ENCODE data around the gene MDFI. TPM values are rescaled to one million over a fixed set of nuclear protein-coding genes. Genes with fewer than 3 reads are reported as not detected.

MDFI gene
- total RNA-seq, 4 donors from 2014 or later: 0.26 to 1.1 TPM; not detected in 2

DNA sequence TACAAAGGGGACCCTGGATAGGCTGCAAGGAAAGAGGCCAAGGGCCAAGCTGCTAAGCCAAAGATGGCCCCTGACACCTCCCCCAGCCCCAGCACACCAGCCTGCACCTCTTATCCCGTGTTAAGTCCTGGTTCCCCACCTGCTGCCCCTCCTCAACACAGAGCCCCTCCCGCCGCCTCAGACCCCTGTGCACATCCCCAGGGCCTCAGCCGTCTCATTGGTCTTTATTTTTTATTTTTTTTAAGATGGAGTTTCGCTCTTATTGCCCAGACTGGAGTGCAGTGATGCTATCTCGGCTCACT is 37.1 kb upstream of the MDFI start:
- TF ChIP-seq, protein P1, sequence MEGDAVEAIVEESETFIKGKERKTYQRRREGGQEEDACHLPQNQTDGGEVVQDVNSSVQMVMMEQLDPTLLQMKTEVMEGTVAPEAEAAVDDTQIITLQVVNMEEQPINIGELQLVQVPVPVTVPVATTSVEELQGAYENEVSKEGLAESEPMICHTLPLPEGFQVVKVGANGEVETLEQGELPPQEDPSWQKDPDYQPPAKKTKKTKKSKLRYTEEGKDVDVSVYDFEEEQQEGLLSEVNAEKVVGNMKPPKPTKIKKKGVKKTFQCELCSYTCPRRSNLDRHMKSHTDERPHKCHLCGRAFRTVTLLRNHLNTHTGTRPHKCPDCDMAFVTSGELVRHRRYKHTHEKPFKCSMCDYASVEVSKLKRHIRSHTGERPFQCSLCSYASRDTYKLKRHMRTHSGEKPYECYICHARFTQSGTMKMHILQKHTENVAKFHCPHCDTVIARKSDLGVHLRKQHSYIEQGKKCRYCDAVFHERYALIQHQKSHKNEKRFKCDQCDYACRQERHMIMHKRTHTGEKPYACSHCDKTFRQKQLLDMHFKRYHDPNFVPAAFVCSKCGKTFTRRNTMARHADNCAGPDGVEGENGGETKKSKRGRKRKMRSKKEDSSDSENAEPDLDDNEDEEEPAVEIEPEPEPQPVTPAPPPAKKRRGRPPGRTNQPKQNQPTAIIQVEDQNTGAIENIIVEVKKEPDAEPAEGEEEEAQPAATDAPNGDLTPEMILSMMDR (IDR thresholded peaks at IDR 0.05 in 4 of 5, conservative IDR thresholded peaks at IDR 0.05 in 1 of 5): no peak
- no peak for TF ChIP-seq POLR2A (IDR thresholded peaks at IDR 0.05)
- intact Hi-C loops (cut with DNase I; ENCODE audit: low total_unique reads) (loop anchor here (5.0 kb wide), 1 partner anchor 176 kb away; the partner anchor contains the start of gene FRS3), in situ Hi-C loops (cut with MboI; ENCODE audit: low sequenced_read_pairs in 4 of 4) (loop anchor here (5.0 to 25.0 kb wide), 4 partner anchors 74 to 174 kb away; partner anchors contain the start of gene FRS3 (in 1 of the 4))
- H3K27me3 ChIP-seq: no peaks in the 10 kb centered on the region
- ATAC-seq: no peak
- peaks cover 0 to 13% of the 10 kb centered on the region in 2 donors for H3K36me3 ChIP-seq
- peaks cover 0 to 8% of the 10 kb centered on the region in 2 donors for H3K4me1 ChIP-seq
- H3K9me3 ChIP-seq: no peaks in the 10 kb centered on the region
- DNase-seq: no peak
- no peak overlapping the region for H3K4me3 ChIP-seq
- H3K27ac ChIP-seq: no peak overlapping the region

DNA sequence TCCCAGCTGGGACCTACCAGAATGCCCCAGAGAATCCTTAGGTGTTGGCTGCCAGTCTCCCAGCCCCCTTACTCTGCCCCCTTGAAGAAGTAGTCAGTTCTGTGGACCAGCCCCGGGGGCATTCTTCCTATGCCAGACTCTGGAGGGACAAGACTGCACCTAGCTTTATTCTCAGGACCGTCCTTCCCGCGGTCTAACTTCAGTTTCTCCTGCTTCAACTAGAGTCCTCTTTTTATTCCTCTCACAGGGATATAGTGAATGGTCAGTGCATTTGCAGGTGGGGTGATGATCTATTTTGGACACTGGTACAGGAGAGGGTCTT is 35.9 kb upstream of the MDFI start:
- DNase-seq (no peak), ATAC-seq (no peak)
- Histone ChIP-seq H3K4me3 (no peak overlapping the region), H3K27ac (no peak overlapping the region), H3K27me3 (no peaks in the 10 kb centered on the region), H3K36me3 (peaks cover 0 to 6% of the 10 kb centered on the region in 2 donors), H3K4me1 (peaks cover 0 to 8% of the 10 kb centered on the region in 2 donors), H3K9me3 (no peaks in the 10 kb centered on the region)
- in situ Hi-C loops (cut with MboI; ENCODE audit: low sequenced_read_pairs in 4 of 4) (loop anchor here (5.0 to 25.0 kb wide), 4 partner anchors 72 to 172 kb away; partner anchors contain the start of gene FRS3 (in 1 of the 4)), intact Hi-C loops (cut with DNase I; ENCODE audit: low total_unique reads) (loop anchor here (5.0 kb wide), 1 partner anchor 175 kb away; the partner anchor contains the start of gene FRS3)
- TF ChIP-seq, protein P1 (IDR thresholded peaks at IDR 0.05 in 4 of 5, conservative IDR thresholded peaks at IDR 0.05 in 1 of 5): no peak
- no peak for TF ChIP-seq POLR2A (IDR thresholded peaks at IDR 0.05)

DNA sequence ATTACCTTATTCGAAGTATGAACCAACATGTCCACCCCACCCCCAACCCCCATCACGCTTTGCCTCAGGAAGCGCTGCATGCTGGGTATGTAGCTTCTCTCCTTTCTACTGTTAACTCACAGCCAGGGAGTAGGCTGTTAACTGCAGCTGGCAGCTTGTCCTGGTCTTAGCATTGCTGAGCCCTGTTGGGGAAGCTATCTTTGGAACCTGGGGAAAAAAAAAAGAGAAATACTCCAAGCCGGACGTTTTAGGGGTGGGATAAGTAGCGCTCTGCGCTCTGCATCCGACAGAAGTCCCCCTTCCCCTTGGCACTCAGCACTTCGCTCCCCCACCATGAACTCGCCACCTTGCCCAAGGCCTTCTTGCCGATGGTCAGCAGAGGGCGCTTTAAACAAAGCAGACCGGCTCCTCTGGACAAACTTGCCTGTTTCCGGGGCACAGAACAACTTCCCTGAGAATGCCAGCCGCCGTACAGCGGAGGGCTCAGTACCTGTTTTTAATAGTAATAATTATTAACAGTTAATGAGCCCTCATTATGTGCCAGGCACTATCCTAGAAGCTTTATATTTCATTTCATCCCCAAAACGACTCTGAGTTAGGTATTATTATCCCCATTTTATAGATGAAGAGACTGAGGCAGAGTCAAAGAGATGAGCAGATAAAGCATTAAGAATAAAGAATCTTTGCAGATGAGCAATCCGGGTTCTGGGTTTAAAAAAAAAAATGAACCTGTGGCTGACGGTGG is 35.2 kb upstream of the MDFI start:
- DNase-seq: peak; percentile 57 to 69
- H3K9me3 ChIP-seq: no peaks in the 10 kb centered on the region
- H3K4me3 ChIP-seq: peak overlapping the region in 1 of 4 donors; percentile 8
- intact Hi-C loops (cut with DNase I; ENCODE audit: low total_unique reads) (loop anchor here (1.0 to 5.0 kb wide), 2 partner anchors 79 to 174 kb away; partner anchors contain the start of gene FRS3), in situ Hi-C loops (cut with MboI; ENCODE audit: low sequenced_read_pairs in 4 of 4) (loop anchor here (5.0 to 25.0 kb wide), 4 partner anchors 72 to 172 kb away; partner anchors contain the start of gene FRS3 (in 1 of the 4))
- ATAC-seq: peak; percentile 90 to 91
- peaks cover 0 to 8% of the 10 kb centered on the region in 2 donors for H3K4me1 ChIP-seq
- H3K27me3 ChIP-seq: no peaks in the 10 kb centered on the region
- no peak overlapping the region for H3K27ac ChIP-seq
- TF ChIP-seq POLR2A (IDR thresholded peaks at IDR 0.05): no peak
- TF ChIP-seq, protein P1 (IDR thresholded peaks at IDR 0.05 in 4 of 5, conservative IDR thresholded peaks at IDR 0.05 in 1 of 5): peak; percentile 83 to 94 (median 85)
- H3K36me3 ChIP-seq: peaks cover 0 to 6% of the 10 kb centered on the region in 2 donors

DNA sequence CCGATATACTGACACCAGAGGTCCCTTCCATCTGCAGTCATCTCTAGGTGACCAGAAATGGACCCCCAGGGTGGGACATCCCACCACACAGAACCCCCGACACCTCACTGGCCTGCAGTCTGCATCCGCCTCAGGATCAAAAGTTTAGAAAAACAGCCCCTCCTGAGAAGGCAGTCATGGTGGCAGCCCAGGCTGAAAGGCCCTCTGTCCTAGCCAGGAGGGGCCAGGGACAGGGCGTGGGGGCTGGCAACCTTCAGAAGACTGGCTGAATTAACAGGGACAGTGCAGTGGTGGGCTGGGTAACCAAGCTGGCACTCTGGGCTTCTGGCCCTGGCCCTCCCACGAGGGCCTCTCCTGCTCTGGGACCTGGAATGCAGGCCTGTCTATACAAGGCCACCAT is 34.3 kb upstream of the MDFI start:
- Histone ChIP-seq H3K27ac (no peak overlapping the region), H3K9me3 (no peaks in the 10 kb centered on the region), H3K36me3 (peaks cover 0 to 1% of the 10 kb centered on the region in 2 donors), H3K4me1 (peaks cover 0 to 8% of the 10 kb centered on the region in 2 donors), H3K4me3 (no peak overlapping the region), H3K27me3 (no peaks in the 10 kb centered on the region)
- in situ Hi-C loops (cut with MboI; ENCODE audit: low sequenced_read_pairs in 4 of 4): loop anchor here (5.0 to 25.0 kb wide), 4 partner anchors 71 to 171 kb away; partner anchors contain the start of gene FRS3 (in 1 of the 4)
- no peak for TF ChIP-seq POLR2A (IDR thresholded peaks at IDR 0.05)
- TF ChIP-seq, protein P1 (IDR thresholded peaks at IDR 0.05 in 4 of 5, conservative IDR thresholded peaks at IDR 0.05 in 1 of 5): no peak
- ATAC-seq (no peak), DNase-seq (no peak)
- intact Hi-C loops (cut with DNase I; ENCODE audit: low total_unique reads): loop anchor here (5.0 kb wide), 1 partner anchor 173 kb away; the partner anchor contains the start of gene FRS3
